Nephron progenitor cell (in vitro differentiated cells): ENCODE measurements around the gene CD209.

Source experiments
- DNase-seq: peaks from one replicate; pipeline ENCODE4 v3.0.0; 2021
- H3K27ac Mint-ChIP-seq: 2 replicates; pipeline ENCODE4 v1.8.0; 2021; ENCODE audit warnings: mild to moderate bottlenecking, moderate library complexity, mixed read lengths
- H3K27me3 Mint-ChIP-seq: 2 replicates; pipeline ENCODE4 v1.8.0; 2021; ENCODE audit warnings: mild to moderate bottlenecking, low read depth, mixed read lengths; ENCODE audit not compliant: poor library complexity
- H3K36me3 Mint-ChIP-seq: 2 replicates; pipeline ENCODE4 v1.8.0; 2021; ENCODE audit warnings: low read depth, mixed read lengths
- H3K4me1 Mint-ChIP-seq: 2 replicates; pipeline ENCODE4 v1.8.0; 2021; ENCODE audit warnings: mixed read lengths
- H3K4me3 Mint-ChIP-seq: 2 replicates; pipeline ENCODE4 v1.8.0; 2021; ENCODE audit warnings: mild to moderate bottlenecking, moderate library complexity, mixed read lengths
- H3K9me3 Mint-ChIP-seq: 2 replicates; pipeline ENCODE4 v1.8.0; 2021; ENCODE audit warnings: mild to moderate bottlenecking, moderate library complexity, mixed read lengths
- TF ChIP-seq, protein P1 (sequence below): fragments of 200-600 bp; sonication (generic); IDR thresholded peaks from 2 replicates; pipeline ENCODE4 v1.5.0; 2021; ENCODE audit warnings: antibody characterized with exemption

CD209 gene

DNA sequence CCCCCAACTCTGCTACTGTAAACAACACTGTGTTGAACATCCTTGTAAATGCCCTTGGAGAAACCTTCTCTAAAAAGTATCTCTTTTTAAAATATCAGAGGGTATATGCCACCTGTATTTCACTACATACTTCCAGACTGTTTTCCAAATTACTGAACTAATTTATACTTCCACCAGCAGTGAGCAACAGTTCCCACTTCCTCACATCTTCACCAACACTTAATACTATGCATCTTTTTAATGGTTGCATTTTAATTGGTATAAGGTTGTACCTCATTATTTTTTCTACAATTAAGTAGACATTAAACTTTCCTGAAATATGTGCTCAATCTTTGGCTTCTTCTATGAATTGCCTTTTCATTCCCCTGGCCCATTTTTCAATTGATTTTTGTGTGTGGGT is 37.5 kb upstream of the CD209 start:
- Mint-ChIP-seq H3K27ac (no peak overlapping the region), H3K4me3 (no peak overlapping the region), H3K36me3 (no peaks in the 10 kb centered on the region), H3K4me1 (peaks cover 12% of the 10 kb centered on the region), H3K27me3 (peaks cover 89% of the 10 kb centered on the region), H3K9me3 (peaks cover 8% of the 10 kb centered on the region)
- TF ChIP-seq, protein P1, sequence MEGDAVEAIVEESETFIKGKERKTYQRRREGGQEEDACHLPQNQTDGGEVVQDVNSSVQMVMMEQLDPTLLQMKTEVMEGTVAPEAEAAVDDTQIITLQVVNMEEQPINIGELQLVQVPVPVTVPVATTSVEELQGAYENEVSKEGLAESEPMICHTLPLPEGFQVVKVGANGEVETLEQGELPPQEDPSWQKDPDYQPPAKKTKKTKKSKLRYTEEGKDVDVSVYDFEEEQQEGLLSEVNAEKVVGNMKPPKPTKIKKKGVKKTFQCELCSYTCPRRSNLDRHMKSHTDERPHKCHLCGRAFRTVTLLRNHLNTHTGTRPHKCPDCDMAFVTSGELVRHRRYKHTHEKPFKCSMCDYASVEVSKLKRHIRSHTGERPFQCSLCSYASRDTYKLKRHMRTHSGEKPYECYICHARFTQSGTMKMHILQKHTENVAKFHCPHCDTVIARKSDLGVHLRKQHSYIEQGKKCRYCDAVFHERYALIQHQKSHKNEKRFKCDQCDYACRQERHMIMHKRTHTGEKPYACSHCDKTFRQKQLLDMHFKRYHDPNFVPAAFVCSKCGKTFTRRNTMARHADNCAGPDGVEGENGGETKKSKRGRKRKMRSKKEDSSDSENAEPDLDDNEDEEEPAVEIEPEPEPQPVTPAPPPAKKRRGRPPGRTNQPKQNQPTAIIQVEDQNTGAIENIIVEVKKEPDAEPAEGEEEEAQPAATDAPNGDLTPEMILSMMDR, result no peak
- DNase-seq, result no peak

DNA sequence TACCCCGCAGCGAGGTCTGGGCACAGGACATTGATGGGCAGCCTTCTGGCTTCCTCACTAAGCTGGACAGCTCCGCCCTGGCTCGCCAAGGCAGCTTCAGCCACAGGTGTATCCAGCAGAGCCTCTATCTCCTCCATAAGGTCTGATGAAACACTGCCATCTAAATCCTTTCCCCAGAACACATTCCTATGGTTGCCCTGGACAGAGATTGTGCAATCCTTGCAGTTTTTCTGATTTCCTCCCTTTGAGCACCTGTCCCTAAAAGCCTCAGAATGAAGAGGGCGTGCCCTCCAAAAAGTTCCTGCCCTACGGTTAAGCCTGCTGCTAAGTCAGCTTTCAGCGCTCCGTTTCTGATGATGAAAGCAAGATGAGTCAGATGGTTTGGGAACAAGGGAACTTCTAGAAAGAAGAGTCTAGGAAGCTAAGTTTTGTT is 36.7 kb upstream of the CD209 start:
- Mint-ChIP-seq H3K27ac (no peak overlapping the region), H3K27me3 (peaks cover 80% of the 10 kb centered on the region), H3K36me3 (no peaks in the 10 kb centered on the region), H3K4me3 (no peak overlapping the region), H3K9me3 (peaks cover 8% of the 10 kb centered on the region), H3K4me1 (peaks cover 12% of the 10 kb centered on the region)
- TF ChIP-seq, protein P1, result no peak
- no peak for DNase-seq

- H3K27ac Mint-ChIP-seq, result no peak overlapping the region
- H3K36me3 Mint-ChIP-seq, result no peaks in the 10 kb centered on the region
- peaks cover 12% of the 10 kb centered on the region for H3K4me1 Mint-ChIP-seq
- H3K4me3 Mint-ChIP-seq, result no peak overlapping the region
- H3K27me3 Mint-ChIP-seq, result peaks cover 55% of the 10 kb centered on the region
- no peak for DNase-seq
- TF ChIP-seq, protein P1, result no peak
- H3K9me3 Mint-ChIP-seq, result peaks cover 8% of the 10 kb centered on the region
These were observed 33.8 kb upstream of the CD209 start for GRCh38 chr19:7781157-7781556.

DNA sequence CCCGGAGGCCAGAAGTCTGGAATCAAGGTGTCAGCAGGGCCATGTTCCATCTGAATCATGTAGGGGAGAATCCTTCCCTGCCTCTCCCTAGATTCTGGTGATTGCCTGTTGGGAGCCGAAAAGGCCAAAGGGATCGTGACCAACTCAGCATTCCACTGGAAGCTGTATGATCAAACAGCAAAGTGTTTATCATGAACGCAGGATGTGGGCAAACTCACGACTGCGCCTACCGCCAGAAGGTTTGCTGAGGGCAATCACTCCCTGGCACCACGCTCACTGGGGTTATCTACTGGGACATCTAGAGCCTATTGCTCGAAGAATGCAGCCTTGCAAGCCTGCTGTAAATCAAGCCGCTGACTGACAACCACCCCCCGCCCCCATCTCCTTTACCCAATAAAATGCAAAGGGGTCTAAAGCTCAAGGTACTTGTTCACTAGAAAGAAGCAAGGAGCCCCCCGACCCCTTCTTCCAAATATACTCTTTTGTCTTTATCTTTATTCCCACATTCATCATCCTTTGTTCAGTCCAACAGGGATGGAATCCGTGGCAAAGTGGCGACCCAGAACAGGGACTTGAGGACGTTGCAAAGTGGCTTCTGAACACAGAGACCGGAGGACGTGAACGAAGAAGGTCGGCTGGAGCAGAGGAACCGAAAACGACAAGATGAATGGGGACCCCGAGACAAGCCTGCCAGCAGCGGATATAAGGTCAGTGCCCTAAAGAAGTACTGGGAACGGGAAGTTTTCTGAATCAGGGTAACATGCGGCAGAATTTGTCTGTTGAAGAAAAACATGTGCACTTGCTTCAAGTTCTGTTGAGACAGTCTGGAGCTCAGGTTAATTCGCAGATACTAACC is 32.5 kb upstream of the CD209 start:
- no peaks in the 10 kb centered on the region for H3K9me3 Mint-ChIP-seq
- H3K4me3 Mint-ChIP-seq, result no peak overlapping the region
- H3K4me1 Mint-ChIP-seq, result peaks cover 12% of the 10 kb centered on the region
- no peak for DNase-seq
- H3K36me3 Mint-ChIP-seq, result no peaks in the 10 kb centered on the region
- H3K27ac Mint-ChIP-seq, result no peak overlapping the region
- TF ChIP-seq, protein P1, result no peak
- H3K27me3 Mint-ChIP-seq, result peaks cover 43% of the 10 kb centered on the region

GRCh38 chr19:7778081-7778480 is 30.7 kb upstream of the CD209 start:
- TF ChIP-seq, protein P1, result no peak
- no peak overlapping the region for H3K27ac Mint-ChIP-seq
- H3K9me3 Mint-ChIP-seq, result no peaks in the 10 kb centered on the region
- H3K36me3 Mint-ChIP-seq, result no peaks in the 10 kb centered on the region
- peaks cover 34% of the 10 kb centered on the region for H3K27me3 Mint-ChIP-seq
- H3K4me1 Mint-ChIP-seq, result peaks cover 12% of the 10 kb centered on the region
- H3K4me3 Mint-ChIP-seq, result no peak overlapping the region
- DNase-seq, result no peak

GRCh38 chr19:7775761-7776160 is 28.4 kb upstream of the CD209 start:
- H3K9me3 Mint-ChIP-seq, result no peaks in the 10 kb centered on the region
- no peak for DNase-seq
- TF ChIP-seq, protein P1, result no peak
- H3K36me3 Mint-ChIP-seq, result no peaks in the 10 kb centered on the region
- H3K27me3 Mint-ChIP-seq, result peaks cover 18% of the 10 kb centered on the region
- no peak overlapping the region for H3K27ac Mint-ChIP-seq
- H3K4me3 Mint-ChIP-seq, result no peak overlapping the region
- peaks cover 6% of the 10 kb centered on the region for H3K4me1 Mint-ChIP-seq
